ENCODE results near the gene PLA2G4F.

PLA2G4F gene

GRCh38 chr15:42092398-42093318 is 63.8 kb downstream of the PLA2G4F start:
- TF ChIP-seq POLR2AphosphoS5 (IDR thresholded peaks at IDR 0.05; ENCODE audit: low read depth, low read length) (no peak), REST (IDR thresholded peaks at IDR 0.05; ENCODE audit: insufficient read depth in 1 of 2, low read depth in 2 of 2, low read length in 2 of 2) (no peak), SIN3A (IDR thresholded peaks at IDR 0.05; ENCODE audit: borderline replicate concordance, insufficient read depth, low read length) (no peak), TAF1 (IDR thresholded peaks at IDR 0.05; ENCODE audit: borderline replicate concordance, insufficient read depth, low read length) (no peak), FOXP2 (optimal IDR thresholded peaks at IDR 0.05; ENCODE audit: borderline replicate concordance, extremely low read depth, extremely low read length, insufficient read depth) (no peak)

GRCh38 chr15:42090781-42091180 is 65.7 kb downstream of the PLA2G4F start:
- no peak for TF ChIP-seq TAF1 (IDR thresholded peaks at IDR 0.05; ENCODE audit: borderline replicate concordance, insufficient read depth, low read length)
- no peak for TF ChIP-seq SIN3A (IDR thresholded peaks at IDR 0.05; ENCODE audit: borderline replicate concordance, insufficient read depth, low read length)
- no peak for TF ChIP-seq POLR2AphosphoS5 (IDR thresholded peaks at IDR 0.05; ENCODE audit: low read depth, low read length)
- no peak for TF ChIP-seq FOXP2 (optimal IDR thresholded peaks at IDR 0.05; ENCODE audit: borderline replicate concordance, extremely low read depth, extremely low read length, insufficient read depth)
- TF ChIP-seq REST (IDR thresholded peaks at IDR 0.05; ENCODE audit: insufficient read depth in 1 of 2, low read depth in 2 of 2, low read length in 2 of 2), result no peak

GRCh38 chr15:42090370-42090769 is 66.1 kb downstream of the PLA2G4F start:
- TF ChIP-seq TAF1 (IDR thresholded peaks at IDR 0.05; ENCODE audit: borderline replicate concordance, insufficient read depth, low read length), result no peak
- no peak for TF ChIP-seq FOXP2 (optimal IDR thresholded peaks at IDR 0.05; ENCODE audit: borderline replicate concordance, extremely low read depth, extremely low read length, insufficient read depth)
- no peak for TF ChIP-seq REST (IDR thresholded peaks at IDR 0.05; ENCODE audit: insufficient read depth in 1 of 2, low read depth in 2 of 2, low read length in 2 of 2)
- TF ChIP-seq POLR2AphosphoS5 (IDR thresholded peaks at IDR 0.05; ENCODE audit: low read depth, low read length), result no peak
- no peak for TF ChIP-seq SIN3A (IDR thresholded peaks at IDR 0.05; ENCODE audit: borderline replicate concordance, insufficient read depth, low read length)

GRCh38 chr15:42089942-42090341 is 66.5 kb downstream of the PLA2G4F start:
- TF ChIP-seq SIN3A (IDR thresholded peaks at IDR 0.05; ENCODE audit: borderline replicate concordance, insufficient read depth, low read length) (no peak), TAF1 (IDR thresholded peaks at IDR 0.05; ENCODE audit: borderline replicate concordance, insufficient read depth, low read length) (no peak), FOXP2 (optimal IDR thresholded peaks at IDR 0.05; ENCODE audit: borderline replicate concordance, extremely low read depth, extremely low read length, insufficient read depth) (no peak), POLR2AphosphoS5 (IDR thresholded peaks at IDR 0.05; ENCODE audit: low read depth, low read length) (no peak), REST (IDR thresholded peaks at IDR 0.05; ENCODE audit: insufficient read depth in 1 of 2, low read depth in 2 of 2, low read length in 2 of 2) (no peak)
